Thoracic aorta (tissue), 2 donors: ENCODE data around the gene POLN. TPM values are rescaled to one million over a fixed set of nuclear protein-coding genes. Genes with fewer than 3 reads are reported as not detected.

ENCODE experiments used
- ATAC-seq: fragments of 150-250 bp; one replicate; pipeline ENCODE4 v1.8.0; 2017; ENCODE audit warnings: low read depth; ENCODE audit not compliant: insufficient number of reproducible peaks, low FRiP score
- DNase-seq: peaks from one replicate; pipeline ENCODE4 v3.0.0-alpha.2; 2020; ENCODE audit warnings: low spot score
- H3K27ac ChIP-seq, 2 donors: fragments of 200-600 bp; sonication (generic); 1 replicate in 1 of 2; 2 replicates in 1 of 2; pipeline ENCODE4 v1.5.1; 2016; ENCODE audit warnings: mild to moderate bottlenecking in 2 of 2, moderate library complexity in 2 of 2
- H3K27me3 ChIP-seq: fragments of 200-600 bp; sonication (generic); replicated peaks from 2 replicates; pipeline ENCODE4 v1.6.0; 2016; ENCODE audit warnings: mild to moderate bottlenecking; ENCODE audit not compliant: insufficient read depth
- H3K36me3 ChIP-seq: fragments of 200-600 bp; sonication (generic); one replicate; pipeline ENCODE4 v1.5.1; 2016
- H3K4me1 ChIP-seq, 2 donors: fragments of 200-600 bp; sonication (generic); 1 replicate in 1 of 2; 2 replicates in 1 of 2; pipeline versions ENCODE4 v1.5.1 to v1.6.0; 2016; ENCODE audit warnings: low read depth in 2 of 2, mild to moderate bottlenecking in 1 of 2; ENCODE audit not compliant: control insufficient read depth in 1 of 2
- H3K4me3 ChIP-seq: fragments of 200-600 bp; sonication (generic); 2 replicates; pipeline ENCODE4 v1.5.1; 2016; ENCODE audit warnings: mild to moderate bottlenecking
- H3K9me3 ChIP-seq: fragments of 200-600 bp; sonication (generic); 2 replicates; pipeline ENCODE4 v1.5.1; 2016
- CTCF ChIP-seq: fragments of 200-600 bp; sonication (generic); IDR thresholded peaks from one replicate; pipeline ENCODE4 v1.5.1; 2019; ENCODE audit warnings: antibody characterized with exemption
- total RNA-seq, 2 donors: library from RNA; depleted of rRNA; stranded (reverse); fragments of >200 nt; gene quantifications; one replicate each; pipeline versions ENCODE4 v1.1.0 to v1.2.3, GENCODE V29; 2016

POLN gene
- total RNA-seq, 2 donors from 2014 or later = 3.2 to 3.5 TPM

- Histone ChIP-seq H3K4me3 (no peak overlapping the region), H3K27ac (no peak overlapping the region), H3K27me3 (no peaks in the 10 kb centered on the region), H3K36me3 (no peaks in the 10 kb centered on the region), H3K9me3 (no peaks in the 10 kb centered on the region), H3K4me1 (no peaks in the 10 kb centered on the region)
- no peak for ATAC-seq
- DNase-seq = no peak
- TF ChIP-seq CTCF = no peak
Measured at GRCh38 chr4:2194496-2194895, 47.4 kb downstream of the POLN start.

GRCh38 chr4:2193326-2193725, 48.6 kb downstream of the POLN start:
- H3K27ac ChIP-seq = no peak overlapping the region
- no peak for DNase-seq
- no peak for ATAC-seq
- TF ChIP-seq CTCF = no peak
- no peaks in the 10 kb centered on the region for H3K36me3 ChIP-seq
- no peaks in the 10 kb centered on the region for H3K9me3 ChIP-seq
- H3K27me3 ChIP-seq = no peaks in the 10 kb centered on the region
- no peaks in the 10 kb centered on the region for H3K4me1 ChIP-seq
- H3K4me3 ChIP-seq = no peak overlapping the region

- TF ChIP-seq CTCF = no peak
- no peak for ATAC-seq
- Histone ChIP-seq H3K27me3 (no peaks in the 10 kb centered on the region), H3K9me3 (no peaks in the 10 kb centered on the region), H3K4me3 (no peak overlapping the region), H3K36me3 (no peaks in the 10 kb centered on the region), H3K4me1 (no peaks in the 10 kb centered on the region), H3K27ac (no peak overlapping the region)
- no peak for DNase-seq
Measured at GRCh38 chr4:2186865-2187172, 55.1 kb downstream of the POLN start.

- Histone ChIP-seq H3K4me1 (no peaks in the 10 kb centered on the region), H3K27me3 (no peaks in the 10 kb centered on the region), H3K27ac (no peak overlapping the region), H3K36me3 (no peaks in the 10 kb centered on the region), H3K9me3 (no peaks in the 10 kb centered on the region), H3K4me3 (no peak overlapping the region)
- ATAC-seq (no peak), DNase-seq (no peak)
- TF ChIP-seq CTCF = no peak
Measured at GRCh38 chr4:2186133-2186864, 55.6 kb downstream of the POLN start.

- TF ChIP-seq CTCF = no peak
- no peak overlapping the region for H3K27ac ChIP-seq
- ATAC-seq = no peak
- H3K27me3 ChIP-seq = no peaks in the 10 kb centered on the region
- no peaks in the 10 kb centered on the region for H3K4me1 ChIP-seq
- no peaks in the 10 kb centered on the region for H3K9me3 ChIP-seq
- no peaks in the 10 kb centered on the region for H3K36me3 ChIP-seq
- DNase-seq = no peak
- H3K4me3 ChIP-seq = no peak overlapping the region
Measured at GRCh38 chr4:2183394-2183793, 58.5 kb downstream of the POLN start.
